Activated CD4-positive, alpha-beta T cell treated with anti-CD3 and anti-CD28 coated beads, Interleukin-2, amount 50 U/mL, for 24 hours (primary cell): ENCODE measurements around the gene MRPS34.
"Not testable (repeated sequence)": the region's sequence is repeated elsewhere in the genome, so short reads cannot be mapped to it uniquely, and the experiment has no call there.

Experiments used
- DNase-seq, 2 donors: peaks; one replicate each; pipeline ENCODE4 v3.0.0-alpha.2; 2020; ENCODE audit warnings: low read depth in 1 of 2, low spot score in 1 of 2

MRPS34 gene

DNA sequence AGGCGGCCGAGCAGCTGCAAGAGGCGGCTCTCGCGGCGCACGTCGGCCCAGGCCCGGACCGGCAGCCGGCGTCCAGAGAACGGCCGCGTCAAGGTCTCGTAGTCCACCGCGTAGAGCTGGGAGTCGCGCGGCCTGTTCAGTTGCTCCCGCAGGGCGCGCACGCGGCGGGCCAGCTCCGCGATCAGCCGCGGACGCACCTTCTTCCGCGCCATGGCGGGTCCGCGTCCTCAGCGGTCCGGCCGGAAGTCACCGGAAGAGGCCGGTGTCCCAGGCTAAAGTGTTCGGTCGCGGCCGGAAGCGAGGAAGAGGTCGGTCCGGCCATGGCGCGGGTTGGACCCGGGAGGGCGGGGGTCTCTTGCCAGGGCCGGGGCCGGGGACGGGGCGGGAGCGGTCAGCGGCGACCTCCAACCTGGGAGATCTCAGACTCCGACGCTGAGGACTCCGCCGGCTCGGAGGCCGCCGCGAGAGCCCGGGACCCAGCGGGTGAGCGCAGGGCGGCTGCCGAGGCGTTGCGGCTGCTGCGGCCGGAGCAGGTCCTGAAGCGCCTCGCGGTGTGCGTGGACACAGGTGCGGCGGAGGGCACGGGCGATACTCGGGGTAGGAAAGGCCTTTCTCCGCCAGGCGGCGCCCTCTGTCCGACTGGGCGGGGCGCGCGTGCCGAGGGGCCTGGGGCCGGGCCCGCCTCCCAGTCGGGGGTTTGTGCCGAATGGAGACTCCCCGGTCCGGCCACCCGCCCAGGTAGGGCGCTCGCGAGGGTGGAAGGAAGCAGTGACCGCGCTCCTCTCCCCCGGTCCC is at the start of gene MRPS34:
MRPS34 (minus strand) TSS at position 227 of the 795 bp plus-strand sequence; CDS start at position 212, 15 bp downstream.
- DNase-seq = peak; percentile 74 to 78

DNA sequence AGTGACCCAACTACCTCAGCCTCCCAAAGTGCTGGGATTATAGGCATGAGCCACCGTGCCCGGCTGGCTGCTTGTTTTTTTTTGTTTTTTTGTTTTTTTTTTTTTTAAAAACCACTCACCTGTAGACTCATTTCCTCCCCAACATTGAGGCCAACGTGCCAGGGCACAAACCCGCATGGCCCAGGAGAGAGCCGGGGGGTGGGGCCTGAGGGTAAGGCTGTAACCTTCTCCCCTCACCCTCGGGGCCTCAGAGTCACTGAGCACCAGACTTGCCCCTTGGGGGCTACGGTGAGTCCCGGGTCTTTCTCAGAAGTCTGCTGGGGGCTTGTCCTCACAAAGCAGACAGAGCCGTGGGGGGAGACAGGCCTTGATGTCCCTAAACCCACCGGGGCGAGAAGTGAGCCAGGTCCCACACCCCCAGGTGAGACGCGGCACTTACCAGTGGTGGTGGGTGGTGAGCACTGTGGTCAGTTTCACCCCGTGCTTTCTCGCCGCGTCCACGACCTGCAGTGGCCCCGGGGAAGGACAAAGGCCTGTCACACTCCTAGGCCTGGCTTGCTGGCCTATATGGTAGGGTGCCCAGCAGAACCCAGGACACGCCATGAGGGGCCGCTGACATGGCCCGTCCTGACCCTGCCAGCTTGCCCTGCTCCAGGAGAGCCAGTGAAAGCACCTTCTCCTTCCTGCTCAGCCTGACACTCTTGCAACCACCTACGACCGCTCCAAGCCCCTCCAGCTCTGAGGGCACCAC is 49.1 kb upstream of the MRPS34 start:
- DNase-seq = no peak

DNA sequence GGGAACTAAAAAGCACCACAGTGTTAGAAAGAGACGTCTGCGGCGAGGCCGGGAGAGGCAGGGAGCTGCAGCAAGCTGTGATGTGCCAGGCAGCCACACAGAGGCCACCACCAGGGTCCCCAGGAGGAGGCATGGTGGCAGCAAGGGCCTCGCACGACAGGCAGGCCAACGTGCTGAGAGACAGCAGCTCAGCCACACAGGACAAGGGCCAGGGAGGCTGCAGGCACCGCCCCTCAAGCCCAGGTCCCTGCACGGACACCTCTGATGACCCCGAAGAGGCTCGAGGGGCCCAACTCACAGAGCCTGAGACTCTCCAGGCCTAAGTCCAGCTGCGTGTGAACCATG is 48.0 kb upstream of the MRPS34 start:
- DNase-seq = no peak

DNA sequence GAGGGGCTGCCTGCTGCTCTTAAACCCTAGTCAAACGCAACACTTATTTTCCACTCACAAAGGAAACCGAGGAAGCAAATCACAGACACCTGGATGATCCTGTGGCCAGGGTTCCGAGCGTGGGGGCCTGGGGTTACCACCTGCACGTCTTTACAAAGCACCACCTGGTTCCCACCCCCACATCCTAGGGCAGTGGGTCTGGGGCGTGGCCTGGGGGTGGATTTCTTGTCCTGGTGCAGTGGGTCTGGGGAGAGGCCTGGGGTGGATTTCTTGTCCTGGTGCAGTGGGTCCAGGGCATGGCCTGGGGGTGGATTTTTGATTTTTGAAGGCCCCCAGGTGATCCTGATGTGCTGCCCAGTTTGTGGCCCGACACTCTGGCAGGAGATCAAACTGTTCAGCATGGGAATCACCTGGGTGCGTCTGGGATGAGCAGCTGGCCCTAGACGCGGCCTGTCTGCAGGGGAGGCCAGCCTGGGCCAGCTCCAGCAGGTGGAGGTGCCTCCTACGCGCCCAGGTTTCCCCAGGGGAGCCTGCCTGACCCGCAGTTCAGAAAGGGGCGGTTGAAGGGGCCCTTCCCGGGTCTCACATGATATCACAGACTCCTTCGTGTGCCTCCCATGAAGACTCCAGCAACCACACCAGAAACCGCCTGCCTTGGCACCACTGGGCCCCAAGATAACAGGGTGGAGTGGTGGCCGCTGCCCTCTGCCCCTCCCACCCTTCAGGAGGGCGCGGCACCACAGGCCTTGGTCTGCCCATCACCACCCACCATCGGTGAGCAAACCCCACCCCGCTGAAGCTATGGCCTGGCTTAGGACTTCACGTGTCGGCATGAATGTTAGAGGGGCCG is 47.4 kb upstream of the MRPS34 start:
- DNase-seq = no peak

DNA sequence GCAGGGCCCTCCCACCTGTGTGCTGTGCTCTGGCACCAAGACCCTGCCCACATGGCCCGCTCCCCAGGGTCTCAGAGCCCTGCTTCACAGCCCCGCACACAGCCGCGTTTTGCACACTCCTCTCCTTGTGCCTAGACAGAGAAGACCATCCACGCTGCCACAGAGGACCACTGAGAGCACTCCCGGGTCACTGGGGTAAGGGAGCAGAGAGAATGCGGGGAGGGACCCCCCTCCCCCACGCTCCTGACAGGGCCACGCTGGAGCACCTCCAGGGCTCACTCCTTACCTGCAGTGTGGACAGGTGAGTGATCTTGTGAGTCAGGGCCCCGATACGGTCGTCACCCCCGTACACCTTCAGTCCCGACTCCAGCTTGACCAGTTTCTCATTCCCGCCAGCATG is 46.7 kb upstream of the MRPS34 start:
- DNase-seq = no peak

DNA sequence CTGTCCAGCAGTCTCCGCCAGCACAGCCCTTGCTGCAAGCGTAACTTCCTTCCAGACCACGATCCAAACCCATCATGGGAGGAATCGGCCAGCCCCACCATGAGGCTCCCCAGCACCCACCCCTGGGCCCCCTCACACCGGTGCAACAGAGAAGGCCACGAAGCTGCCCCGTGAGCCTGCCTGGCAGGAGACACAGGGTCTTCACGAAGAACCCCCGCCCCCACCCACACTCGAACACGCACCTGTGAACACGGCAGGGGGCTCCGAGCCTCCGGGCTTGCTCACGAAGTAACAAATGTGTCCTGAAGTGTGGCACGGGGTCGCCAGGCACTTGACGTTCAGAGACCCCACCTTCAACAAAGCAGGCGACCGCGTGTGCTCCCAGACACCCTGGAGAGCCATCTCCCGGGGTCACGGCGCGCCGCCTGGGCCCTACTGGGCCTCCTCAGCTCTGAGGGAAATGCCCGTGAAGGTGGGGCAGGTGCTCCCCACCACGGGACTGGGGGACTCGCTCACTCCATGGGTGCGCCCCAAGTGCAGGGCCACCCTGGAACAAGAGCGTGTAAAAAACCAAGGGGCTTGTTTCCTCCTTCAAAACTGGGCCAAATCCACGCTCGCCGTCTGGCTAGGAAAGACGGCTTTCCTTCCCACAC is 46.1 kb upstream of the MRPS34 start:
- no peak for DNase-seq

DNA sequence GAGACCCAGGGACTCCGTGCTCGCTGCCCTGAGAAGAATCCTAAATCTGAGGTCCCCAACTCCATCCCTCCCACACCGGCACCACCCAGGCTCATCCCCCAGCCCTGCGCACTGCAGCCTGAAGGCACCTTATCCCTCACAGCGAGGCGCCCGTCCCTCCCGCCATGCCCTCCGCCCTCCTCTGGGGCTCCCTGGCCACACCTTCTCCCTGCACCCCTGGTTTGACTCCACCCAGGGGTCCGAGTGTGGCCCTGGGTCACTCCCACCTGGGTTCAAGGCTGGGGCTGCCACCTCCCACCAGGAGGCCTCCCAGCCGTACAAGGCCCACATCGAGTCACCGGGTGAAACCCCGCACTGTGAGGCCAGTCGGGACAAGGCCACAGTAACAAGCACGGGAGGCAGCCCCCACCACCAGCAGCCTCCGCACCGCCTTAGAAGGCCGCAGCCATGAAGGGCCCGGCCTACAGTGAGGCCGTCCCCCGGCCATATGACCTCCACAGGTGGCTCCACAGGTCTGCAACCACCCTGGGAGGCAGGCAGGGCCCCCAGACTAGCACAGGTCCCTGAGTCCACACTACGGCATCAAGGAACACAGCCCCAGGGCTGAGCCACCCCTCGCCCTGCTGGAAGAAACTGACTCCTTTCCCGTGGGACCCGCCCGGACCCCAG is 45.4 kb upstream of the MRPS34 start:
- no peak for DNase-seq

DNA sequence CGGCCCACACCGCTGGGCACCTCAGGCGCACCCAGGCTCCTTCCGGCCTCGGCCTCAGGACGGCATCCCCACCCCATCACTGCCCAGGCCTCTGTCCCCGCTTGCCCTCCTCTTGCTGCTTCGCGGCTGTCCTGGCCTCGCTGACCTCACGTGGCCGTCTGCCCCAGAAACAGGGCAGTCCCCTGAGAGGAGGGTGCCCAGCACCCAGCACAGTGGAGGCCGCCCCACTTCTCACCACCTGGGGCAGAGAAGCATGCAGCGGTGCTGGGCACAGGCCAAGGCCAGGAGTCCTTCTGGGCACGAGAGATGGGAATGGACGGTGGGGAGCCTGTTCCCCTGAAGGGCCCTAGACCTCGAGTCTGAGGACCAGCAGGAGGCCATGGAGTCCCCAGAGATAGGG is 44.8 kb upstream of the MRPS34 start:
- DNase-seq = no peak

DNA sequence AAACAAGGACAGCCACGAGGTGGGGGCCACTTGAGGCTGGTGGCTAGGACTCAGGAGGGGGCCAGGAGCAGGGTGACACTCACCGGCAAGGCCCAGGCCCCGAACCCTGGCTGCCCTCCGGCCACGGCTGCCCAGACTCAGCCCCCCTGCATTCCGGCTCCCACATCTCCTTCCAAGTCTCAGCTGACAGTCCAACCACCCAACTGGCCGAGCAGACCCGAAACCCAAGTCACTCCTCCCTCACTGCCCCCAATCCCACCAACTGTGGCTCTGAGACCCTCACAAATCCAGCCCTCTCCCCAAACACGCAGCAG is 44.3 kb upstream of the MRPS34 start:
- DNase-seq = no peak

DNA sequence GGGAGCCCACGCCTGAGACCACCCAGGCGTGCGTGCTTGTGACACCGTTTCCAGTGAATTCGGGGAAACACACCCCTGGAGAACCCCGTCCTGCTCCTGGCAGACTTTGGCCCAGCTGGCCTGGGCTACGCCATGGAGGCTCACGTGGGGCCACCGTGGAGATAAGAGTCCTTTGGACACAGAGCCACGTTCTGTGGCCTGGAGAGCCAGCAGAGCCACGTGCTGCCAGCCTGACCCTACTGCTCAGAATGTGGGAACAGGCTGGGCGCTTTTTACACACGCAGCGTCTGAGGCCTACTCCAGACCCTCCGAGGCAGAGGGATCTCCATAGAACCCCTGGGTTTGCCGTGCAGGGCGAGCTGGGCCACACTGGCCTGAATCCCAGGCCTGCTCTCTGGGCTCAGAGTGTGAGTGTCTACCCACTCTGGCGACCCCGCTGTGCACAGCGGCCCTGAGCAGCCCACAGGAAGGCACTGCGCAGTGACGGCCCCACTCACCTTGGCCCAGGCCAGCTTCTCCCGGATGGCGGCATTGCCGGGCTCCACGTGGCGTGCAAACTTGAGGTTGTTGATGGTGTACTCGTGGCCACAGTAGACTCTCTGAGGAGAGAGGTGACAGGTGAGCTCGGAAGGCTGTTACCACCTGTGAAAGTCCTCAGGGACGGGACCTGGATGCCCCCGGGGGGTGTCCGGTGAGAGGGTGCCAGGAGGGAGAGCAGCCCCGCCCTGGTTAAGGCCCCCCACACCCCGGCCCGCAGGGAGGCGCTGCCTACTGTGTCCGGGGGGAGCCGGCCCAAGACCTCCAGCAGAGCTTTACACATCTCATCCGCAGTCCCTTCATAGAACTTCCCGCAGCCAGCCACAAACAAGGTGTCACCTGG is 43.7 kb upstream of the MRPS34 start:
- DNase-seq = no peak

DNA sequence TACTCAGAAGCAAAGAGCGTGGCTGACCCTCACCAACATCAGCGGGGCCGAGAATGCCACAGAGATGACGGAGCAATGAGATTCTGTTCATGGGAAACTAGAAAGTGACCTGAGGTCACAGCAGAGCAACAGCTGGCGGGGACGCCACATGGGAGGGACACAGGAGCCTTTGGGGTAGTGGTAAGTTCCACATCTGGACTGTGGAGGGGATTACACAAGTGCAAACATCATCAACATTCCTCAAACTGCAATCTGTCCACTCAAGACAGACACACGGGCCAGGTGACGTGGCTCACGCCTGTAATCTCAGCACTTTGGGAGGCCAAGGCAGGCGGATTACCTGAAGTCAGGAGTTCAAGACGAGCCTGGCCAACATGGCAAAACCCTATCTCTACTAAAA is 42.5 kb upstream of the MRPS34 start:
- DNase-seq = no peak

DNA sequence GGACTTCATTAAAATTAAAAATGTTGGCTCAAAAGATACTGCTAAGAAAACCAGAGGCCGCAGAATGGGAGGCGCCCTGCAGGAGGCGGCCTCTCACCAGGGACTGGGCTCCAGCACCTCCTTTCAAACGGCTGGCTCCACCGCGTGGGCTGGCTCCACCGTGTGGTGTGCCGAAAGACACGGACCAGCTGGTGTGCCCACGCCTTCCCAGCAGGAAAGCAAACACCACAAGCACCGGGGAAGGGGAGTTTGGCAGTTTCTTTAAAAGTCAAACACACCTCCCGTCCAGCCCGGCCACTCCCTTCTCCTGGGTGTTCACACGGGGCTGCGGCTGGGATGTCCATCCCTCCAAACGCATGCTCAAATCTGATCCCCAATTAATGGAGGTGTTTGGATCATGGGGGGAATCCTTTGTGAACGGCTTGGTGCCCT is 39.8 kb upstream of the MRPS34 start:
- peak in 1 of 2 donors; percentile 40 for DNase-seq

DNA sequence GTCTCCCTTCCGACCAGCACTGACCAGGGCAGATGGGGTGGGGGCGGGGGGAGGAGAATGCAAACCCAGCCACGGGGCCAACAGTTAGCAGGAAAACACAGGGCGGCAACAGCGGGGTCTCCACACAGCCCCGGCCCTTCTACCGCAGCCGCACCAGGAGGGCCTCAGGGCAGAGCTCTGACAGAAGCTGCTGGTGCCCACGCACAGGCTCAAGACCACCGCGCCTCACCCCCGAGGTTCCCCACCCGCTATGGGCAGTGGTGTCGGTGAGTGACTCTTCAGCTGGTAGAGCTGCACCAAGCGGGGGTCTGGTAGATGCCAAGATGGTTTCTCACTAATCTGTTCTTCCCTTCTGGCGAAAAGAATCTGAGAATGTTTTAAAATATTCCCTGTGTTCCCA is 37.6 kb upstream of the MRPS34 start:
- no peak for DNase-seq

DNA sequence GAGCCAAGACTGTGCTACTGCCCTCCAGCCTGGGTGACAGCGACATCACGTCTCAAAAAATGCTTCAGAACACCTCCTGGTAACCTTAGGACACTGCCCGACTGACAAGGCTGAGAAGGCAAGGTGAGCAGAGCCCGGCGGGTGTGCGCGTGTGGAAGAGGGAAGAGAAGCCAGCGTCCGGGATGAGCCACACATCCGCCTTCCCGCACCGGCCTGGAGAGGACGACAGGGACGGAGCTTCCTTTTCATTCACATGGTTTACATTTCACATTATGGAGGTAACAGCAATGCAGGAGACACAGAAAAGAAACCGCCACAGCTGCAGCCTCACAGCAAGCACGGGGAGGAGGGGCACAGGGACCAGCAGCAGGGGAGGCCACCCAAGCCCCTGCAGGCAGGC is 37.2 kb upstream of the MRPS34 start:
- no peak for DNase-seq

DNA sequence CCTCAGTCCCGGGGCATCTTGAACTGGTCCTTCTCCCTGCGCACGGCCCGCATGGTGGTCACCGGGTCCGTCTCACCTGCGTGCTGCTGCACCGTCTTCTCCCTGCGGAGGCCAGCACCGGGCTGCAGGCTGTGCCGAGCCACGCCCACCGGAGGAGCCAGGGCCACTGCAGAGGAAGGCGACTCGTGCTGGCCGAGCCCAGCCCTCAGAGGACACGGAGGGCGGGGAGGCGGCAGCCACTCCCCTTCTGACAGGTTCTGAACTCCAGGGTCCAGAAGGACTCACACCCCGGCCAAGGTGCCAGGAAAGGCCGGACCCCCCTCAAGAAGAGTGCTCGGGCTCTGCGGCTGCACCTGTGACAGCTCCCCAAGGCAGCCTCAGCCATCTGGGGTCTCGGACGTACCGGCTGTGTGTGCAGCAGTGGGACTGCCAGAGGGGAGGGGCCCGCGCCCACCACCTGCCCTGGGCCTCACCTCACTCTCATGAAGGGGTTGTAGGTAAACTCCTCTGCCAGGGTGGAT is 36.4 kb upstream of the MRPS34 start:
- DNase-seq = no peak

DNA sequence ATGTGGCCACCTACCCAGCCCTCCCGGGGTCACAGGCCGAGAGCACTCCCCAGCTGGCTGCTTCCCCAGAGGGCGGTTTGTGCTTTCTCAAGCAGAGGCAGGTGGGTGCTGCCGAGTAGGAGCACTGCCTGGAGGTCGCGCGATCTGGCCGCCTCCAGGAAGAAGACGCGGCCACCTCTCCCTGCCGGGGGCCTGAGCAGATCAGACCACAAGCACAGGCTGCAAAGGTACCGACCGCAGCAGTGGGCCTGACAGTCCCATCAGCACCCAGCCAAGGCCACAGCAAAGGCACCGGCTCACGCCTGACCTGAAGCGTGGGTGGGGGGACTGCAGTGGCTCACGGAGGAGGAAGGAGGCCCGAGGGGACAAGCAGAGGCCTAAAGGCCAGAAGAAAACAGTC is 35.8 kb upstream of the MRPS34 start:
- DNase-seq = no peak

DNA sequence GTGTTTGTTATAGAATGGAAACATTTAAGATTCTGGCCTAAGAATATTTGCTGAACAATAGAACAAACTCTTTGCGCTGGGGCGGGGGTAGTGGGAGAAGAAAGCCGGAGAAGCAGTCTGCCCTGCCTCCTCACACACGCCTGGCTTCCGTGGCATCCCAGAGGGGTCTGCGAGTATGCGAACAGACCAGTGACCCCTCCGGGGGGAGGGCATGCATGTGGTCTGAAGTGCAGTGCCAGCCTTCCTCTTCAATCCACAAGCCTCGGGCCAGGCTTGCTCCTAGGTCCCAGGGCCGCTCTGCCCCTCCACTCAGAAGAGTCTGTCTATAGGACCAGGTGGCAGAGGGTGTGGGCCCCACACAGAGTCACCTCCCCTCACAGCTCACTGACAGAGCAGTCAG is 34.7 kb upstream of the MRPS34 start:
- no peak for DNase-seq

DNA sequence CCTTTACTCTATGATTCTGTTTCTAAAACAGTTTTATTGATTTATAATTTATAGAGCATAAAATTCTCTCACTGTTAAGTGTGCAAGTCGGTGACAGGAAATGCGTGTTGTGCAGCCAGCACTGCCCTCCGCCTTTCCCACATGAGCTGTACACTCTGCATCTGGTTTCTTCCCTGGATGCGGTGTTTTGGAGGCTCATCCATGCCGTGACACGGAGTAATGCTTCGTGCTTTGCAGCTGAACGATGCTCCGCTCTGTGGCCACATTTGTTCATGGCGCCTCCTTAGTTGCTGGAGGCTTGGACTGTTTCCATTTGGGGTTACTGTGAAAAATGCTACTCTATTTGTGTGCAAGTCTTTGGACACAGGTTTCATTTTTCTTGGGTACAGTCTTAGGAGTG is 27.8 kb upstream of the MRPS34 start:
- DNase-seq = no peak

DNA sequence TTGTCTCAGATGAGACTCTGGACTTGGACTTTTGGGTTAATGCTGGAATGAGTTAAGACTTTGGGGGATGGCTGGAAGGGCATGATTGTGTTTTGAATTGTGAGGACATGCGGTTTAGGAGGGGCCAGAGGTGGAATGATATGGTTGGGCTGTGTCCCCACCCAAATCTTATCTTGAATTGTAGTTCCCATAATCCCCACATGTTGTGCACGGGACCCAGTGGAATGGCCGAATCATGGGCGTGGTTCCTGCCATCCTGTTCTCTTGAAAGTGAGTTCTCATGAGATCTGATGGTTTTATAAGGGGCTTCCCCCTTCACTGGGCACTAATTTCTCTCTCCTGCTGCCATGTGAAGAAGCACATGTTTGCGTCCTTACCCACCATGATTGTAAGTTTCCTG is 26.3 kb upstream of the MRPS34 start:
- not testable (repeated sequence) for DNase-seq
